Tibial nerve (tissue), 4 donors: ENCODE data around the gene FMN1.

ENCODE experiments used
- CTCF ChIP-seq, 5 experiments: fragments of 200-600 bp in 3 of 5; fragments of 450-650 bp in 2 of 5; sonication (generic) in 3 of 5; IDR thresholded peaks; one replicate each; pipeline ENCODE4 v1.5.1; 2016 to 2019; ENCODE audit warnings: antibody characterized with exemption in 5 of 5, mild to moderate bottlenecking in 3 of 5, moderate library complexity in 2 of 5
- EP300 ChIP-seq, 2 donors: sonication (generic); formaldehyde crosslinking; IDR thresholded peaks; one replicate each; pipeline ENCODE4 v1.6.1; 2017; ENCODE audit warnings: antibody characterized with exemption in 2 of 2, mild to moderate bottlenecking in 1 of 2
- POLR2A ChIP-seq, 2 donors: fragments of 450-650 bp; IDR thresholded peaks; one replicate each; pipeline ENCODE4 v1.6.1; 2017; ENCODE audit warnings: antibody characterized with exemption in 2 of 2, mild to moderate bottlenecking in 2 of 2, moderate library complexity in 2 of 2

DNA sequence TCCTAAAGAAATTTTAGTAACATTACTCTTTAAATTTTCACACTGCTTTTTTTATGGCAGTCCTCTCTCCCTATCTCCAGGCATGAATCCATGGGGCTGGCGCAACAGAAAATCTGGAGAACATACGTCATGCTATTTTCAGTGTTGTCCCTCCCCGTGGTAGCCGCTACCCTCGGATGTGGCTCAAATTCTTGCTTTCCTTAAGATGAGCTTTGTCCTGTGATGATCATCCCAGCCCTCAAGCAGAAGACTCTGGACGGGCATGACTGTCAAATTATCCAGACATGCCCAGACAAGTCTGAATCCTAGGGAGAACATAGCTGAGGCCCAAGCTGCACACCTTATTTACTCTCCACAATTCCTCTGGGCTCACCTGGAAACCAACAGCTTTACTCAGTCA, 49.1 kb downstream of the FMN1 start:
- TF ChIP-seq CTCF (IDR thresholded peaks at IDR 0.05) (no peak), EP300 (IDR thresholded peaks at IDR 0.05) (no peak), POLR2A (IDR thresholded peaks at IDR 0.05) (no peak)
